Tongue (tissue), 2 donors: ENCODE results near the gene APBA1. TPM values are rescaled to one million over a fixed set of nuclear protein-coding genes. Genes with fewer than 3 reads are reported as not detected.

Source experiments
- DNase-seq: peaks from one replicate; pipeline ENCODE4 v3.0.0-alpha.2; 2015
- total RNA-seq: library from RNA; depleted of rRNA; stranded (reverse); fragments of >200 nt; gene quantifications from one replicate; pipeline ENCODE4 v1.2.3, GENCODE V29; 2014

Gene APBA1
- total RNA-seq, 1 donor from 2014 or later, result 7.7 TPM

GRCh38 chr9:69657269-69657668, 14.9 kb downstream of the APBA1 start:
- DNase-seq, result no peak

GRCh38 chr9:69655065-69655464, 17.1 kb downstream of the APBA1 start:
- no peak for DNase-seq

- no peak for DNase-seq
Observed at GRCh38 chr9:69653261-69653660, 18.9 kb downstream of the APBA1 start.

GRCh38 chr9:69649566-69650250, 22.5 kb downstream of the APBA1 start:
- DNase-seq, result no peak

GRCh38 chr9:69647804-69648203, 24.4 kb downstream of the APBA1 start:
- DNase-seq, result no peak

GRCh38 chr9:69646810-69647209, 25.4 kb downstream of the APBA1 start:
- DNase-seq, result no peak

- DNase-seq, result no peak
Observed at GRCh38 chr9:69645488-69645887, 26.7 kb downstream of the APBA1 start.

- DNase-seq, result no peak
Observed at GRCh38 chr9:69643098-69643497, 29.1 kb downstream of the APBA1 start.

GRCh38 chr9:69637817-69638200, 34.4 kb downstream of the APBA1 start:
- no peak for DNase-seq

- DNase-seq, result no peak
Observed at GRCh38 chr9:69637193-69637816, 34.9 kb downstream of the APBA1 start.

- DNase-seq, result no peak
Observed at GRCh38 chr9:69633716-69634115, 38.5 kb downstream of the APBA1 start.

- no peak for DNase-seq
Observed at GRCh38 chr9:69632768-69633167, 39.4 kb downstream of the APBA1 start.

GRCh38 chr9:69627281-69627680, 44.9 kb downstream of the APBA1 start:
- DNase-seq, result no peak

GRCh38 chr9:69623276-69623675, 48.9 kb downstream of the APBA1 start:
- no peak for DNase-seq

GRCh38 chr9:69622676-69623075, 49.5 kb downstream of the APBA1 start:
- no peak for DNase-seq

- no peak for DNase-seq
Observed at GRCh38 chr9:69621730-69622460, 50.3 kb downstream of the APBA1 start.

GRCh38 chr9:69620731-69621130, 51.4 kb downstream of the APBA1 start:
- DNase-seq, result no peak

GRCh38 chr9:69619233-69619632, 52.9 kb downstream of the APBA1 start:
- no peak for DNase-seq

GRCh38 chr9:69617006-69617405, 55.2 kb downstream of the APBA1 start:
- DNase-seq, result no peak

GRCh38 chr9:69615880-69616279, 56.3 kb downstream of the APBA1 start:
- no peak for DNase-seq

GRCh38 chr9:69611221-69611620, 61.0 kb downstream of the APBA1 start:
- no peak for DNase-seq

- no peak for DNase-seq
Observed at GRCh38 chr9:69609156-69609555, 63.0 kb downstream of the APBA1 start.

GRCh38 chr9:69606089-69606488, 66.1 kb downstream of the APBA1 start:
- DNase-seq, result no peak

GRCh38 chr9:69605406-69605805, 66.8 kb downstream of the APBA1 start:
- no peak for DNase-seq
